ENCODE data around the gene LDHAL6A. TPM values are rescaled to one million over a fixed set of nuclear protein-coding genes. Genes with fewer than 3 reads are reported as not detected.
A peak's percentile ranks its signal among the peaks of the same experiment; 100 is the strongest.

LDHAL6A gene
- total RNA-seq, 1 donor from 2014 or later: not detected

- no peak for DNase-seq
These were observed 35.3 kb downstream of the LDHAL6A start for GRCh38 chr11:18490736-18491485.

- DNase-seq: no peak
These were observed 36.3 kb downstream of the LDHAL6A start for GRCh38 chr11:18491924-18492323.

DNA sequence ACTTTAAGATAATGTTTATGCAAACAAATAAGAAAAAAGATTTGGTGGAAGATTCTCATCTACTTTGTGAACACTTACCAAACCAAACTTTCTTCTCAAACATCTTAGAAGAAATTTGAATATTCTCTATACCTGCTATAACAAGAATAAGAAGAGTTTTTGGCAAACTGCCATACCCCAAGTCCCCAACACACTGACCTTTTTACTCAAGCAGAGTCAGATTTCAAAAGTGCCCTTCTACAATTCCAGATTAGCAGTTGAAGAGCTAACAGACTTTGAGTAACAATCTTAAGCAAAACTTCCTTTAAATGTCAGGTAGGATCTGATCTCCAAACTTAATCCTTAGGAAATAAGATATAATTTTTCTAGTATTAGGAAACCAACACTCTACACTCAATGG, 37.2 kb downstream of the LDHAL6A start:
- DNase-seq: peak; percentile 3

DNA sequence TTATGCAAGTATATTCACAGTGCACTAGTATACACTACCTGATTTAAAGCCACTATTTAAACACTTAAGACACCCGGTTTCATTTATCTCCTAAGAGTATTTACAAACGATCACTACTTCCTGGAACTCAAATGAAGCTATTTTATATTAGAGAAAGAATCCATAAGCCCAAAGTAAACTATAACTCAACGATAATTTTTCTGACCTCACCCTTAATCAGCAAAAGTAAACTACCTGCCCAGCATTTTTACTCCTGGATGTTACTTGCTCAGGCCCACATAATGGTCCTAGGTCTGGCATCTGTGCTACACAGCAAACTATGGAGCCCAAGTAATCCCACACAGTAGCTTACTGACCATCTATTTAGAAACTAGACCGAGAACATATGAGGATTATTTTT, 37.7 kb downstream of the LDHAL6A start:
- DNase-seq: peak; percentile 3

- DNase-seq: no peak
These were observed 39.6 kb downstream of the LDHAL6A start for GRCh38 chr11:18495271-18495670.

DNA sequence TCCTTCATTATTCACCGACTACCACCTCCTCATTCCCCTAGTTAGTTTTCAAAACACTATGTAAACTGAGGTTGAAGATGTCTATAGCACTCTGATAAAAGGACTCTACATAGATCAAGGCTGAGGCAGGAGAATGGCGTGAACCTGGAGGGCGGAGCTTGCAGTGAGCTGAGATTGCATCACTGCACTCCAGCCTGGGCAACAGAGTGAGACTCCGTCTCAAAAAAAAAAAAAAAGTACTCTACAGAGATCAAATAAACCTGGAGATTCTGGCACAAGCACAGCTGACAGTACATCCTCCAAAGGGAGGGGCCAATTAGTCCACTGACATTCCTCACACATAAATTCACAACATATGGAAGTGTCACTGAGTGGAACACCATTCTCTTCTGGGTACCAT, 40.0 kb downstream of the LDHAL6A start:
- DNase-seq: no peak

GRCh38 chr11:18498039-18498438, 42.4 kb downstream of the LDHAL6A start:
- DNase-seq: no peak

GRCh38 chr11:18501629-18502028, 46.0 kb downstream of the LDHAL6A start:
- DNase-seq: no peak

DNA sequence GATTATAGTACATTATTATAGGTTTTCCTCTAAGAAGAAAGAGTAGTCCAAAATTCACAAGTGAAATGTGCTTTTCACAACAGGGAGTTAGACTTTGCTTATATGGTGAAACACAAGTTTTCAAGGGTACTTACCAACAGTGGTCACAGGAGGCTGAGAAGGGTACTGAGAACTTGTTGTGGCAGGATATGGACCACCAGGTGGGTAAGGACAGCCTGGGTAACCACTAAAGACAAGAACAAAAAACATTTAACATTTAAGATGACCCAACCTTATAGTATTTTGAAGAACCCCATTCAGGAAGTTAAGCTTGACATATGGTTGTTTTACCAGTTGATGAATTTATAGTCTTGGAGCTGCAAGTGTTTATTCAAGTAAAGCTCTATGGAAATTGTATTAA, 46.7 kb downstream of the LDHAL6A start:
- DNase-seq: no peak

- DNase-seq: no peak
These were observed 65.5 kb downstream of the LDHAL6A start for GRCh38 chr11:18521122-18521521.

DNA sequence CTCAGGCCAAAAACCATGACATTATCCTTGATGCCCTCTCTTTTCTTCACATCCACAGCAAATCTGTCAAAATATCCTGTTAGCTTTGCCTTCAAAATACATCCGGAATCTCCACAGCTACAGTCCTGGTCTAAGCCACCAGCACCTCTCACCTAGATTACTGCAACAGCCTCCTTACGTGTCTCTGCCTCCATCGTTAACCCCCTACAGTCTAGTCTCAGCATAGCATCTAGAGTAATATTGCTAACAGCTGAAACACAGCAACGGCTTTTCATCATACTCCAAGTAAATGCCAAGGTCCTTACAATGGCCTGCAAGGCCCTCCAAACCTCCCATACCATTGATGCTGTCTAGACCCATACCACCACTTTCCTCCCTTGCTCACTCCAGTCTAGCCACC, 66.7 kb downstream of the LDHAL6A start:
- DNase-seq: no peak

- no peak for DNase-seq
These were observed 67.4 kb downstream of the LDHAL6A start for GRCh38 chr11:18523084-18523483.

GRCh38 chr11:18524248-18524647, 68.6 kb downstream of the LDHAL6A start:
- no peak for DNase-seq

GRCh38 chr11:18526130-18526520, 70.5 kb downstream of the LDHAL6A start:
- DNase-seq: no peak

DNA sequence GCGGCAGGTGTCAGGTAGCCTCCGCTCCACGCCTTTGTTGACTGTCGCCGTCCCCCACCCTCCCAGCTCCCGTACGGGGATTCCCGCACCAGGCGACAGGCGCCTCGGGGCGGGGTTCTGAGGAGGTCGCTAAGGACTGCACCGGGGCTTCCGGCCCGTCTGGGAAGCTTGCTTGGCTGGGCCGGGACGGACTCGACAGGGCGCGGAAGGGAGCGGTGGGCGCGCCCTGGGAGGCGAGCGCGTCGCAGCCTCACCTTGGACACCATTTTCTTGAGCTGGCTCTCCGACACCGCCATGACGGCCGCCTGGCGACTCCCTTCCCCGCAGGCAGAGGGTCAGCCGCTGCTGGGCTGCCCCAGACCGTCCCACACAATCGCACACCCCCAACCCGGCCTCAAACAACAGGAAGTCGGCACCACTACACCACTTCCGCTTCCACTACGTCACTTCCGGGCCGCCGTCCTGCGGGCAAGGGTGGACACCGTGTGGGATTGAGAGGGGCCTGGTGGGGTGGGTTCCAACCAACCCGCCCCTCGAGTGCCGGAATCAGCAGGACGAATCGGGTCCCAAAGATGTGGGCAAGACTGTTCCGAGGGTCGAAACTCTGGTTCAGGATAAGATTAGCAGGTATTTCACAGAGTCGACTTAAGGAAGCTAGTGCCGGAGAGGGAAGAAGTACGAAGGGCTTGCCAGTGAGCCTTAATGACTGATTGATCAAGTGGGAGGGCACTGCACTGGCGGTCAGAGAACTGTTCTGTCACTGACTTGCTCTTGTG, 71.1 kb downstream of the LDHAL6A start, which contains the start of gene TSG101:
Gene TSG101 (minus strand): TSS at position 422 of the 776 bp plus-strand sequence. CDS start 126 bp downstream, at position 296.
- peak; percentile 98 for DNase-seq

GRCh38 chr11:18527512-18527911, 71.9 kb downstream of the LDHAL6A start:
- DNase-seq: peak; percentile 24

Other genes starting within 250 kb of the LDHAL6A start
- not detected for gene SAA4, start 219.1 kb upstream of the LDHAL6A start, total RNA-seq
- not detected for gene SAA2, start 207.2 kb upstream of the LDHAL6A start, total RNA-seq
- 2.4 TPM for gene SAA1, start 189.6 kb upstream of the LDHAL6A start, total RNA-seq
- gene HPS5, start 133.7 kb upstream of the LDHAL6A start, total RNA-seq: 24.3 TPM
- gene GTF2H1, start 133.3 kb upstream of the LDHAL6A start, total RNA-seq: 69.6 TPM
- gene LDHA, start 61.3 kb upstream of the LDHAL6A start, total RNA-seq: 847 TPM
- gene LDHC, start 43.5 kb upstream of the LDHAL6A start, total RNA-seq: not detected
- gene TSG101, start 71.1 kb downstream of the LDHAL6A start, total RNA-seq: 65.6 TPM
- gene UEVLD, start 132.9 kb downstream of the LDHAL6A start, total RNA-seq: 26.5 TPM
- not detected for gene MISFA, start 143.9 kb downstream of the LDHAL6A start, total RNA-seq
- 26.6 TPM for gene SPTY2D1, start 178.5 kb downstream of the LDHAL6A start, total RNA-seq
- gene TMEM86A, start 242.9 kb downstream of the LDHAL6A start, total RNA-seq: 1.0 TPM